HG03095 (cell line): ENCODE results near the gene NCAM1.

ENCODE experiments used
- ATAC-seq: cut with Tn5 transposase; IDR thresholded peaks from one replicate; pipeline ENCODE4 v1.9.1; 2021; ENCODE audit warnings: moderate library complexity; ENCODE audit not compliant: unreplicated experiment

Gene NCAM1

GRCh38 chr11:113082341-113082955, 121.2 kb downstream of the NCAM1 start:
- no peak for ATAC-seq

- no peak for ATAC-seq
Observed at GRCh38 chr11:113083571-113083970, 122.4 kb downstream of the NCAM1 start.

- no peak for ATAC-seq
Observed at GRCh38 chr11:113084297-113084696, 123.1 kb downstream of the NCAM1 start.

DNA sequence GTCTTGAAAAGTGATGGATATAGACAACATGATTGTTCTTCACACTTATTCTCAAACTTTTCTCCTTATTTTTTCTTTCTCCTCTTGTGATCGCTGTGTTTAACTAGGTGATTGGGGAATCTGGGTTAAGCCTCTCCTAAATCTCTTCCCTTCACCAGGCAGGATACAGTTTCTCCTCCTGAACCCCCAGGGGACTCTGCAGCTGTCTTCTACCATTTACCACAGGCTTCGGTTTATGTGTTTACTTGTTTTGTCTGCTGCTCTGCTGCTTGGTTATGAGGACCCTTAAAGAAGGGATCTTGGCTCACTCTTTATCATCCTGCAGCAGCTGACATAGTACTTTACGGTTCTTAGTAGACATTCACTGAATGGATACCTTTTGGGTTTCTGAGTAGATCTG, 124.2 kb downstream of the NCAM1 start:
- ATAC-seq = no peak

DNA sequence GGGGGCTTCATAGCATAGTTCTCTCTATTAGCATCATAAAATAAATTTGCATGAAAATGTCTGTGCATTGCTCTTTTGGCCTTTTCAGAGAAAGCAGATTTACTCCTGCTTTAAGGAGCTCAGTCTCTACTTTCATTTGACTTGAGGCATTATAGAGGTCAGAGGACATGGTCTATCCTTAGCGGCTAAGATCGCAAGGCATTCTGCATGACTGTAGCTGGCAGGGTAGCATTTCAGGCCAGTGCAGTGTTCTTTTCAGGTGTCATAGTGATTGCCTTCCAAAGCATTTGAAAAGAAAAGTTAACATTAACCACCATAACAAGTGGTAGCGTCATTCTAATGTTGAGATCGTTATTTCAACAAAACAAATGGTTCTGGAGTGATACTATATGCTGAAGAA, 126.5 kb downstream of the NCAM1 start:
- no peak for ATAC-seq

DNA sequence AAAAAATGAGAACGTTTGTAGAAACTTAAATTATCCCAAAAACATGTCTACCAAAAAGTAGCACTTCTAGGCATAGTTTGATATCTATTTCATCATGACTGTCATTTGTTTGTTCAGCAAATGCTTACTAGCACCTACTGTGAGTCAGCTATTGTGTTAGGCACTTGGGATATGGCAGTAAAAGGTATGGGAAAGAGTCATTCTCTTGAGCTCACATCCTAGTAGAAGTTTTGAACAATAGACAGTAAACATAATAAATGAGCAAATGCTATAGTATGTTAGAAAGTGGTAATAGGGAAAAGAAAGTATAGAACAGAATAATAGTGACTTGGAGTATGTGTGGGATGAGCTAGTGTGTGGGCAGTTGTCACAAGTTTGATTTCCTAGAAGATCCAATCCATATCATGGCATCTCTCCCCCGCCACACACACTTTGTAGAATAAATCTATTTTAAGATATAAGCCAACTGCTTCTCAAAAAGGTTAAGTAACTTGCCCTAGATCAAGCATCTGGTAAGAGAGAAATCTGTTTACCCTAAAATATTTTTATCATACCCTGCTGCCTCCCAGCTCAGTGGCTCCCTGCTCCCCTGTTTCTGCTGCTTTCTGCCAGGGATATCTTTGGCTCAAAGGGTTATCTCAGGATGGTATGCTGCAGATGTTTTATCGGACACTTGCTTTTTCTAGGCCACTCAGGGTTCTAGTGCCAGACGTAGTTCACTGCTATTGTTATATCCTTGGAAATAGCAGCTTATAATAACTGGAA, 129.7 kb downstream of the NCAM1 start:
- no peak for ATAC-seq

DNA sequence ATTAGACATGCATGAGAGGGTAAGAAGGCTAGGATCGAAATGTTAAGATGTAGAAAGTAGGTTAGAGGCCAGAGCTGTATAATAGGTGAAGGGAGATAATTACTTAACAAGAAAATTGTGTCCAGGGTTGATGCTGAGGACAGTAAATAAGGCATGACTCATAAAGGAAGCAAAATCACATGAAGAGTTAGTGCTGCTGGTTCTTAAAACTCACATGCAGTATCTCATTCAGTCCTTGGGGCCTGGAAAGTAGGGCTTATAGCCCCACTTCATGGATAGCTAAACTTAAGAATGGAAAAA, 130.2 kb downstream of the NCAM1 start:
- ATAC-seq = no peak

GRCh38 chr11:113096648-113097047, 135.4 kb downstream of the NCAM1 start:
- ATAC-seq = no peak

DNA sequence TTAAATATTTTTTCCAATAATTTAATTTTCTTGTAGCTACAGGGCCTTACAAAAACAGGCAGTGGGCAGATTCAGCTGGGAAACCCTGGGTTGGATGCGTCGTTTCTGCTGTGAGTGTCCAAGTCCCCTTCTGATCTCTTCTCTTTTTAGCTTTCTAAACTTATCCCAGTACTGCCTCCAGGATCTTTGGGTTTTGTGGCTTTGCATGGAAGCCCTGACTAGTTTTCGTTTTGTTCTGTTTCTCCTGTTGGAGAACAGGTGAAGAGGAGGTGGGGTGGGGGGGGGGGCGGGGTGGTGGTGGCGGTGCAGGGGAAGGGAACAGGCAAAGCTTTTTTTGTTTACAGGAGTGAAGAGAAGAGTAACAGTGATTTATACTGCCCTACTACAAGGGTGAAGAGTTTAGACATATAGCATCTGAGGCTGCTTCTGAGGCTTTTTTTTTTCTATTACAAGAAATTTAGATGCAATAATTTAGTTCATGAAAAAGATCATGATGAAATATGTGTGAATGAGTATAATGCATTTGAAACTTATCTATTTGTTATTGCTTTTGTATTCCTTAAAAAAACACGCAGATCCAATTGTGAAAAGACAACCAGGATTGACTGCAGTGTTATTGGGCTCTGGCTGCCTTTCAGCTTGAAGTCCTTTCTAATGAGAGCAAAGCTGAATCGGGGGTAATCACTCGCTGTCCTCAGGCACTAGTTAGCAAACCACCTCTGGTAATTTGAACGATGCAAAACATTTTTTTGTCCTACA, 142.9 kb downstream of the NCAM1 start:
- no peak for ATAC-seq

DNA sequence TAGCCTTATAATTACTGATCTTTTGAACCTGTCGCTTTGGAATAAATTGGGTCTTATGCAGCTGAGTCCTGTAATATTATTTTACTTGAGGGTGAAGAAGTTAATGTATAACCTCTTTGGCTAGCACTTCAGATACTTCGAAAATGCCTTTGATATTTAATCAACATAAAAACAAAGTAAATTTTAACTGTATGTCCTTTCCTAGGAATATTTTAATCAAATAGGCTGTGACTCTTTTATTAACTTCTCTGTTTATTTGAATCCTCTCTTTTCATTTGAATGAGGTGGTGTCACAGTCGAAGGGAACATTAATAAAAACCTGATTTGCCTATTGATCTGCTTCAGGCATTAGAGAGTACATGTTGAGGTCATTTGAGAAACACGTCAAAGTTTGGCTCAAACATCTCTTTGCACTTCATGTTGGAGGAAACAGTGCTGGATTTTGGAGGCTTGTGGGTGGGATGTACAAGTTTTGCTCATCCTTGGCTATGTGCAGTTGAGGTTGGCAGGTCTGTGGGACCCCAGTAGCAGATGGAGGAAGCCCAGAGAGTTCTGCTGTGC, 143.6 kb downstream of the NCAM1 start:
- ATAC-seq = no peak

DNA sequence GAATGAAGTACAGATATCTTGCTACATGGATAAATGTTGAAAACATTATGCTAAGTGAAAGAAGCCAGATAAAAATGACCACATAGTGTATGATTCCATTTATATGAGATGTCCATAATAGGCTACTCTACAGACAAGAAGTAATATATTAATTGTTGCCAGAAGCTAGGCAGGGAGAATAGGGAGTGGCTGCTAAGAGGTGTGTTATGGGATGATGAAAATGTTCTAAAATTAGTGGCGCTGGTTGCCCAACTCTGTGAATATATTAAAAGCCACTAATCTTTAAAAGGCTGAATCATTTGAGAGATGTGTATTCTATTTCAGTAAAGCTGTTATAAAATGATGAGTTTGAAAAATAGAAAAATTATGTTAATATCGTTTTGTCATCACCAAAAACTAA, 144.4 kb downstream of the NCAM1 start:
- ATAC-seq = no peak

DNA sequence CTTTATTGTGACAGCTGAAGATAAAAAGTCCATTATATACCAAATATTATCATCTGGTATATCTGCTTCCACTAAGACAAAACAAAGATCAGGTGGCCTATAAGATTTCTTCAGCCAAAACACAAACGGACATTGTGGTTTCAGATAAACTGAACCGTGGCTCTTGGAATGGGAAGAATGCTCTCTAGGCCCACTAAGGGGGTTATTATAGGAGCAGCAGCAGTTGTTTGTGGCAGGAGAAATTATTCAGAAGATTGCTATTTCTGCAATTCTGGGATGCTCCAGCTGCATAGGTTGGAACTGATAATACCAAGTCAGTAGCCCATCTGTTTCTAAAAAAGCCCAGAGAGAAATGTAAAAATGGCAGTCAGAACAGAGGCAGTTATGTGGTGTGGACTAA, 145.3 kb downstream of the NCAM1 start:
- no peak for ATAC-seq

GRCh38 chr11:113110046-113110445, 148.8 kb downstream of the NCAM1 start:
- no peak for ATAC-seq

- ATAC-seq = no peak
Observed at GRCh38 chr11:113111156-113111555, 149.9 kb downstream of the NCAM1 start.

- ATAC-seq = no peak
Observed at GRCh38 chr11:113112307-113112706, 151.1 kb downstream of the NCAM1 start.

- ATAC-seq = no peak
Observed at GRCh38 chr11:113113801-113114704, 152.8 kb downstream of the NCAM1 start.

- ATAC-seq = no peak
Observed at GRCh38 chr11:113114705-113115027, 153.4 kb downstream of the NCAM1 start.

DNA sequence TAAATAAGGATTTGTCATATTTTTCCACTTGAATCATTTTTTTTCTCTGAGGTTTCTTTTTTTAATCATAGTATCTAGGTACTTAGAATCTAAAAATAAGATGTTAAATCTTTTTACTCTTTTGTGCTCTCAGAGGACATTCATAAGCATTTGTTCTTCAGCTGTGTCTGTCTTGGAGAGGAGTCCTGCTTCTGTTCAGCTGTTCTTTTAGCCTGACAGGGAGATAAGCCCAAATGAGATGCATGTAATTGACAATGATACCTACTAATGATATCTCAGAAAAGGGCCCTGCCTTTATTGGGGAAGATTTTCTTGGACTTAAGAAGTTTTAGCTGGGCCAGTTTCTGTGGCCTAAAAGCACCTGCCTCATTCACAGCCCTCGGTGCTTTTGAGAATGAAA, 156.9 kb downstream of the NCAM1 start:
- no peak for ATAC-seq

- ATAC-seq = no peak
Observed at GRCh38 chr11:113119074-113119473, 157.9 kb downstream of the NCAM1 start.

- no peak for ATAC-seq
Observed at GRCh38 chr11:113119966-113120736, 158.9 kb downstream of the NCAM1 start.
